ENCODE results near the gene MGST3.

Gene MGST3

GRCh38 chr1:165634154-165634921 lies 3.3 kb downstream of the MGST3 start:
- Histone ChIP-seq H3K4me2 (ENCODE audit: low read depth, low read length, poor library complexity, severe bottlenecking) (peak overlapping the region; percentile 98), H3K9me2 (replicated peaks; ENCODE audit: low read depth, low read length) (no peaks in the 10 kb centered on the region), H3F3A (ENCODE audit: low read depth) (no peaks in the 10 kb centered on the region), H3K4me1 (ENCODE audit: insufficient read depth, low read length, poor library complexity, severe bottlenecking) (peaks cover 46% of the 10 kb centered on the region), H2AFZ (ENCODE audit: low read length) (no peak overlapping the region), H4K20me1 (ENCODE audit: insufficient read depth, low read length, poor library complexity, severe bottlenecking) (no peaks in the 10 kb centered on the region), H3K4me3 (ENCODE audit: low read length, poor library complexity, severe bottlenecking) (no peak overlapping the region), H3K79me2 (ENCODE audit: insufficient read depth, low read length) (peaks cover 16% of the 10 kb centered on the region), H3K9me3 (ENCODE audit: insufficient read depth, low read depth, low read length) (no peaks in the 10 kb centered on the region), H3K9ac (ENCODE audit: low read depth, low read length, poor library complexity, severe bottlenecking) (no peak overlapping the region), H3K27me3 (ENCODE audit: insufficient read depth, low read length, poor library complexity, severe bottlenecking) (no peaks in the 10 kb centered on the region), H3K36me3 (ENCODE audit: insufficient read depth, low read length) (no peaks in the 10 kb centered on the region)
- TF ChIP-seq, protein P1, sequence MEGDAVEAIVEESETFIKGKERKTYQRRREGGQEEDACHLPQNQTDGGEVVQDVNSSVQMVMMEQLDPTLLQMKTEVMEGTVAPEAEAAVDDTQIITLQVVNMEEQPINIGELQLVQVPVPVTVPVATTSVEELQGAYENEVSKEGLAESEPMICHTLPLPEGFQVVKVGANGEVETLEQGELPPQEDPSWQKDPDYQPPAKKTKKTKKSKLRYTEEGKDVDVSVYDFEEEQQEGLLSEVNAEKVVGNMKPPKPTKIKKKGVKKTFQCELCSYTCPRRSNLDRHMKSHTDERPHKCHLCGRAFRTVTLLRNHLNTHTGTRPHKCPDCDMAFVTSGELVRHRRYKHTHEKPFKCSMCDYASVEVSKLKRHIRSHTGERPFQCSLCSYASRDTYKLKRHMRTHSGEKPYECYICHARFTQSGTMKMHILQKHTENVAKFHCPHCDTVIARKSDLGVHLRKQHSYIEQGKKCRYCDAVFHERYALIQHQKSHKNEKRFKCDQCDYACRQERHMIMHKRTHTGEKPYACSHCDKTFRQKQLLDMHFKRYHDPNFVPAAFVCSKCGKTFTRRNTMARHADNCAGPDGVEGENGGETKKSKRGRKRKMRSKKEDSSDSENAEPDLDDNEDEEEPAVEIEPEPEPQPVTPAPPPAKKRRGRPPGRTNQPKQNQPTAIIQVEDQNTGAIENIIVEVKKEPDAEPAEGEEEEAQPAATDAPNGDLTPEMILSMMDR (conservative IDR thresholded peaks at IDR 0.05; ENCODE audit: low read length), result no peak
- no peak for TF ChIP-seq EZH2phosphoT487 (IDR thresholded peaks at IDR 0.05; ENCODE audit: borderline replicate concordance)

DNA sequence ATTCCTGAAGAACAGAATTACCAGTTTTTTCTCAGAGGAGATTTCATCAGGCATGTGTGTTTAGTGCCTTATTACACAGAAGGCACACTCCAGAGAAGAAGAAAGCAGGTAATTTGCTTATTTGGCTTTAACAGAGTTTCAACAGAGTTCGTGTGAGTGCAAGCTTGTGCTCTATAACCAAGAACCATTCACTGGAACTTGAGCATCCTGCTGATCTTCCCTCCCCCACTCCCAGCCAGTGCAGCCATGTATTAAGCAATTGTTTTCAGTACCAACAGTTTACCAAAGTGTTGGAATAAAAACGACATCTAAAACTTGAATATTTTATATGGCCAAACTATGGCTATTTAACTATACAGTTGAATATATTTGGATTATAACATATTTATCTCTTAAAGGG lies 4.3 kb downstream of the MGST3 start:
- peak overlapping the region; percentile 40 for H3K4me2 ChIP-seq (ENCODE audit: low read depth, low read length, poor library complexity, severe bottlenecking)
- no peak overlapping the region for H3K4me3 ChIP-seq (ENCODE audit: low read length, poor library complexity, severe bottlenecking)
- H3K79me2 ChIP-seq (ENCODE audit: insufficient read depth, low read length), result peaks cover 16% of the 10 kb centered on the region
- no peaks in the 10 kb centered on the region for H3K36me3 ChIP-seq (ENCODE audit: insufficient read depth, low read length)
- peaks cover 38% of the 10 kb centered on the region for H3K4me1 ChIP-seq (ENCODE audit: insufficient read depth, low read length, poor library complexity, severe bottlenecking)
- no peak overlapping the region for H2AFZ ChIP-seq (ENCODE audit: low read length)
- H3K9me2 ChIP-seq (replicated peaks; ENCODE audit: low read depth, low read length), result no peaks in the 10 kb centered on the region
- no peaks in the 10 kb centered on the region for H3F3A ChIP-seq (ENCODE audit: low read depth)
- TF ChIP-seq, protein P1 (conservative IDR thresholded peaks at IDR 0.05; ENCODE audit: low read length), result no peak
- no peak for TF ChIP-seq EZH2phosphoT487 (IDR thresholded peaks at IDR 0.05; ENCODE audit: borderline replicate concordance)
- H4K20me1 ChIP-seq (ENCODE audit: insufficient read depth, low read length, poor library complexity, severe bottlenecking), result no peaks in the 10 kb centered on the region
- no peak overlapping the region for H3K9ac ChIP-seq (ENCODE audit: low read depth, low read length, poor library complexity, severe bottlenecking)
- no peaks in the 10 kb centered on the region for H3K9me3 ChIP-seq (ENCODE audit: insufficient read depth, low read depth, low read length)
- H3K27me3 ChIP-seq (ENCODE audit: insufficient read depth, low read length, poor library complexity, severe bottlenecking), result no peaks in the 10 kb centered on the region

DNA sequence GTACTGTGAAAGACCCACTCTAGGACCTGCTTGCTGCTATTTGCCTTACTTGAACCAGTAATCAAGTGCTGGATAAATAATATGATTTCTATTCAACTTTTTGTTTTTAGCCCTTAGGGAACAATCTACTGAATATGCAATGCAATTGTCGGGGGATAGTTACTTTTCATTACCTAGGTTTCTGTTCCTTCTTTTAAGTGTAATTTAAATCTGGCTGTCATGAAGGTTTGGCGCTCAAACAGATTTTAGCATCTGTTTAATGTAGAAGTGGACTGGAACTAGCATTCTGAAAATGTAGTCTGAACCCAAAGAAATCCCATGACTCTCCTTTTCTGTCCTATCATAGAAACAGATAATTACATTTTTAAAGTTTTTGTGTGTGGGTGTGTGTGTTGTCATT lies 4.8 kb downstream of the MGST3 start:
- no peak overlapping the region for H3K4me3 ChIP-seq (ENCODE audit: low read length, poor library complexity, severe bottlenecking)
- TF ChIP-seq, protein P1 (conservative IDR thresholded peaks at IDR 0.05; ENCODE audit: low read length), result no peak
- TF ChIP-seq EZH2phosphoT487 (IDR thresholded peaks at IDR 0.05; ENCODE audit: borderline replicate concordance), result no peak
- peak overlapping the region; percentile 40 for H3K4me2 ChIP-seq (ENCODE audit: low read depth, low read length, poor library complexity, severe bottlenecking)
- H3K9me2 ChIP-seq (replicated peaks; ENCODE audit: low read depth, low read length), result no peaks in the 10 kb centered on the region
- H3K27me3 ChIP-seq (ENCODE audit: insufficient read depth, low read length, poor library complexity, severe bottlenecking), result no peaks in the 10 kb centered on the region
- no peaks in the 10 kb centered on the region for H4K20me1 ChIP-seq (ENCODE audit: insufficient read depth, low read length, poor library complexity, severe bottlenecking)
- no peaks in the 10 kb centered on the region for H3K9me3 ChIP-seq (ENCODE audit: insufficient read depth, low read depth, low read length)
- peaks cover 16% of the 10 kb centered on the region for H3K79me2 ChIP-seq (ENCODE audit: insufficient read depth, low read length)
- no peak overlapping the region for H3K9ac ChIP-seq (ENCODE audit: low read depth, low read length, poor library complexity, severe bottlenecking)
- no peaks in the 10 kb centered on the region for H3F3A ChIP-seq (ENCODE audit: low read depth)
- no peak overlapping the region for H2AFZ ChIP-seq (ENCODE audit: low read length)
- H3K36me3 ChIP-seq (ENCODE audit: insufficient read depth, low read length), result no peaks in the 10 kb centered on the region
- peaks cover 38% of the 10 kb centered on the region for H3K4me1 ChIP-seq (ENCODE audit: insufficient read depth, low read length, poor library complexity, severe bottlenecking)
